ENCODE results near the gene KIF22.
A peak's percentile ranks its signal among the peaks of the same experiment; 100 is the strongest.
"Not testable (repeated sequence)": the region's sequence is repeated elsewhere in the genome, so short reads cannot be mapped to it uniquely, and the experiment has no call there.

The KIF22 gene

DNA sequence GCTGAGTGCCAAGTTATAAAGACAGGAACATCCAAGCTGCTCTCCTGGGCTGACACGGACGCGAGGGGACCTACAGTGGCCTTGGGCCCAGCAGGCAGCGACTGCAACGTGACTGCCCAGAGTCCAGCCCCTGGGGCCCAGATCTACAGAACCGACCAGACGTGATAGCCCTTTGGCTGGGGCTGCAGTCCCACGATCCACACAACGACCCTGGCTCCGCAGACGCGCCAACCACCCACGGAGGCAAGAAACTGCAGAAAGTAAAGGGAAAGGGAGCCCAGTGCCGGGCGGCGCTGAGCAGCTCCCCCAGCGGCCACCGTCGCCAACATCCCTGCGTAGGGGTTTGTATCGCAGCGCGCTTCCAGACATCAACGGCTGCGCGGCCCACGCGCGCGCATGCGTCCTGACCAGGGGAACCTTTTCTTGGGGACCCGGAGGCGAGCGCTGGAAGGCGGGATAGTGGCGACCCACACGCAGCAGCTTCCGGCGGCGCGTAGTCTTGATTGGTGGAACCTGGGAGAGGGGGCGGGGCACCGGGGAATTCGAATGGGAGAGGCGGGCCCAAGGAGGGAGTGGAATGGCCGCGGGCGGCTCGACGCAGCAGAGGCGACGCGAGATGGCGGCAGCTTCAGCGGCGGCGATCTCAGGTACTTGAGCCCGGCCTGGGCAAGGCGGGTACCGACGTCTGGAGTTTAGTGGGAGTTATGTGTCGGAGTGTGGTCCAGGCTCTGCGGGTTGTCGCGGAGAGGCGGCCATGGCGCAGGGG is at the start of gene KIF22:
Gene KIF22 (plus strand): TSS at position 569 of the 766 bp plus-strand sequence. CDS start 9 bp downstream, at position 578.
- peak; percentile 97 for DNase-seq

DNA sequence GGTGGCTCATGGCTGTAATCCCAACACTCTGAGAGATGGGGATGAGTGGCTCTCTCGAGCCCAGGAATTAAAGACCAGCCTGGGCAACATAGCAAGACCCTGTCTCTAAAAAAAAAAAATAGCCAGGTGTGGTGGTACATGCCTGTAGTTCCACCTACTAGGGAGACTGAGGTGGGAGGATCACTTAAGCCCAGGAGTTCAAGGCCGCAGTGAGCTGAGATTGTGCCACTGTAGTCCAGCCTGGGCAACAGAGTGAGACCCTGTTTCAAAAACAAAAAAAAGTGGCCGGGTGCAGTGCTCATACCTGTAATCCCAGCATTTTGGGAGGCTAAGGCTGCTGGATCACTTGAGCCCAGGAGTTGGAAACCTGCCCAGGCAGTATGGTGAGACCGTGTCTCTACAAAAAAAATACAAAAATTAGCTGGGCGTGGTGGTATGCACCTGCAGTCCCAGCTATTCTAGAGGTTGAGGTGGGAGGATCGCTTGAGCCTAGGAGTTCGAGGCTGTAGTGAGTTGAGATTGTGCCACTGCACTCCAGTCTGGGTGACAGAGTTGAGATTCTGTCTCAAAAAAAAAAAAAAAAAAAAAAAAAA is 47.8 kb upstream of the KIF22 start:
- DNase-seq, result no peak

DNA sequence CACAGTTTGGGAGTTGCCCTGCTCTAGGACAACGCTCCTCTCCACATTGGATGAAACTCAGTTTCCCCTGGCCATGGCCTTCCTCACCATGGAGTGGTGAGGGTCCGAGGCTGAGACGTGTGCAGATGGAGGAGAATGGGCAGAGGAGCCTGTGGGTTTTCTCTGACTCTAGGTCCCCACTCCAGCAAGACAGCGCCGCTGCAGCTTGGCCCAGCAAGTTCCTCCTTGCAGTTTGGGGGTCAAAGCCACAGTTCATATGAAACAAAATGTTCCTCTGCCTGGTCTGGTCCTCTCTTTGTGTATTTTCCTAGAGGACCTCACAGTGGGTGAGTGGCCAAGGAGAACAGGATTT is 47.1 kb upstream of the KIF22 start:
- no peak for DNase-seq

DNA sequence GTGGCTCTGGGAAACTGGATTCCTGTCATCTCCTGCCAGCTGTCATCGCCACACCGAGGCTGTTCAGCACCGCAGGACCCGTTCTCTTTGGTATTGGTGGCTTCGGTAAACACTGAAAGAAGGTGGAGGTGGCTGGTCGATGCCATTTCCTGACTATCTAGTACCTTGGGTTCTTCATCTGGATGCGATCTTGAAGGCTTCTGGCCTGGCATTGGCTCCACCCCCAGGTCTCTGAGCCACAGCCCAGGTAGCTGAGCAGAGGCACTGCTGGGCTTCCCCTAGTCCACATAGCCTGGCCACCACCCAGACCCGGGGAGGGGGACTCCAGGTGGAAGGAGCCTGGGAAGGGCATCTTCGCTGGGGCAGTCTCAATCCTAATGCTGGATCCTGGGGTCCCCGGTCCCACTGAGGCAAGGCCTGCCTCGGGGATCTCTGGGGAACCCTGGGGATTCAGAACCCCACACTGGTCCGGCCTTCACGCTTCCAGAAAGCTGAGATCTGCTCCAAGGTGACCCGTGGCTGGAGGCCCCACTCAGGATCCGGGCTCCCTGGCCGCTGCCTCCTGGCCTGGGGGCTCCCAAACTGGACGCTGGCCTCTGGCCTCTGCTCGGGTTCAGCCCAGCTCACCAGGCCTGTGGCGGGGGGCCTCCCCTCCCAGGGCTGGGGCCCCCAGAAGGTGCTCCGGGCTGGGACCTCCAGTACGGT is 46.6 kb upstream of the KIF22 start:
- DNase-seq, result no peak

DNA sequence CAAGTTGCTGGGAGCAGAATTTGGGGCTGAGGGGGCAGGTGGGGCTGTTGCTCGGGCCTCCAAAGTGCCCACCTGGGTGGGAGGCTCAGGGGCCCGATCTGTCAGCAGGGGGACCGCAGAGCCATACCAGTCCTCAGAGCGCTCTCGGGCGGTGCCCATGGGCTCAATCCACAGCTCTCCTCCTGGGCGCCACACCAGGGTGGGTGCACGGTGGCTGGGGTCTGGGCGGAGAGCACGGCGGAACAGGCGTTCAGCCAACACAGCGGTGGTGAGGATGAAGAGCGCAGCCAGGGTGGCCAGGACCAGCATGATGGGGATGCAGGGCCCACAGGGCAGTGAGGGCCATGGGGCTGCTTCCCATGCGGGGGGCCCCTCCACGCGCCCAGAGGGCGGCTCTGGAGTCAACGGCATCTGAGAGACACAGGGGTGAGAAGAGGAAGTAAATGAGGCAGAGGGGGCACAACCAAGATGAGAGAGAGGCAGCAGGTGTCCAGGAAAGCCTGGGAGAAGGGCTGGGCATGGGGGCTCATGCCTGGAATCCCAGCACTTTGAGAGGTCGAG is 45.9 kb upstream of the KIF22 start:
- DNase-seq, result no peak

DNA sequence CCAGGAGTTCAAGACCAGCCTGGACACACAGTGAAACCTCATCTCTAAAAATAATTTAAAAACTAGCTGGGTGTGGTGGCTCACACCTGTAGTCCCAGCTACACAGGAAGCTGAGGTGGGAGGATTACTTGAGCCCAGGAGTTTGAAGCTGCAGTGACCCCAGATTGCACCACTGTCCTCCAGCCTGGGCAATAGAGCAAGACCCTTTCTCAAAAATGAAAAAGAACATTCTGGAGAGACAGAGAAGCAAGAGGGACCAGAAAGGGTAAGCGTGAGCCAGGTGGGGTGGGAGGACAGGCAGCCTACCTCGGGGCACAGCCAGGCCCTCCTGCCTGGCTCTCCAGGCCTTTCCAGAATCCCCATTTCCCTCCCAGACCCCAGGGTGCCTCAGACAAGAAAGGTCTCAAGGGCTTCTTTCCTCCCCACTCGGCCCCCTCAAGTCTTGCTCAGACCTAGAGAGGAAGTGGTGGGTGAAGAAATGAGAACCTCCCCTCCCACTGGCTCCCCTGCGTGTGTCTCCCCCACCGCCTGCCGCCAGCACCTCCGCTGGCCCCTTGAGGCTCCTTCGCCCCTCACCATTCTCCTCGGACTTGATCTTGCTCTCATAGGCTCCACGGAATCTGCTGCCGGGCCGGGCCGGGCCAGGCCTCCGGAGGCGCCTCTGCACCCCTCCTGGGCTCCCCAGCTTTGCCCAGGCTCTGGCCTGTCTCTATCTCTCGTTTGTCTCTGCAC is 45.3 kb upstream of the KIF22 start:
- no peak for DNase-seq

DNA sequence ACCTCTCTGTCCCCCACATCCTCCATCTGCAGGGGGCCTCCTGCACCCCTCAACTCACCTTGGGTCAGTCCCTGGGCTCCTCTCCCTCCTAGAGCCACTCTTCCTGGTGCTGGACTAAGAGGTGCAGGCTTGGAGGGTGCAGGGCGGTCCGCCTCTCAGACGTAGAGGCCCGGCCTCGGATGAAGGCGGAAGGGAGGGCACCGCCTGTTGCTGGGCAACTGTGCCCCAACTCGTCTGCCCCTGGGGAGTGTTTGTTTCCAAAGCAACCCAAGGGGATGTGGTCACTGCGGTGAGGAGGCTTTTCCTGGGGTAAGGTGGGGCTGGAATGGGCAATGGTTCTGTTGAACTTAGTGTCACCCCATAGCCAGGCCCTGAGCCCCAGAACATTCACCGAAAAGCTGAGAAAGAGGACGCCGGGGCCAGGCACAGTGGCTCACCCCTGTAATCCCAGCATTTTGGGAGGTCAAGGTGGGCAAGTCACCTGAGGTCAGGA is 44.7 kb upstream of the KIF22 start, which contains the start of gene C16orf54:
Gene C16orf54 (minus strand): TSS at position 138 of the 493 bp plus-strand sequence. CDS start 1,039 bp downstream, outside the sequence.
- no peak for DNase-seq

DNA sequence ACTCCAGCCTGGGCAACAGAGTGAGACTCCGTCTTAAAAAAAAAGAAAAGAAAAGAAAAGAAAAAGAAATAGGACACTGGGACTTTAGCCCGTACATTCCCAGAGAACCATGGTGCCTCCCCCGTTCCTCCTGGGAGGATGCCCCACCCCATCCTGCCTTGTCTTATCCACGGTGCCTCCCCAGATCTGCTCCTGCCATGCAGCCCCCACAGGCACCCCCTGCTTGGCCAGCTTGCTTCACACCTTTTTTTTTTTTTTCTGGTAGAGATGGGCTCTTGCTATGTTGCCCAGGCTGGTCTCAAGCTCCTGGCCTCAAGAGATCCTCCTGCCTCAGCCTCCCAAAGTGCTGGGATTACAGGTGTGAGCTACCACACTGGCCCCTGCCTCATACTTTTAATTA is 44.0 kb upstream of the KIF22 start:
- not testable (repeated sequence) for DNase-seq

DNA sequence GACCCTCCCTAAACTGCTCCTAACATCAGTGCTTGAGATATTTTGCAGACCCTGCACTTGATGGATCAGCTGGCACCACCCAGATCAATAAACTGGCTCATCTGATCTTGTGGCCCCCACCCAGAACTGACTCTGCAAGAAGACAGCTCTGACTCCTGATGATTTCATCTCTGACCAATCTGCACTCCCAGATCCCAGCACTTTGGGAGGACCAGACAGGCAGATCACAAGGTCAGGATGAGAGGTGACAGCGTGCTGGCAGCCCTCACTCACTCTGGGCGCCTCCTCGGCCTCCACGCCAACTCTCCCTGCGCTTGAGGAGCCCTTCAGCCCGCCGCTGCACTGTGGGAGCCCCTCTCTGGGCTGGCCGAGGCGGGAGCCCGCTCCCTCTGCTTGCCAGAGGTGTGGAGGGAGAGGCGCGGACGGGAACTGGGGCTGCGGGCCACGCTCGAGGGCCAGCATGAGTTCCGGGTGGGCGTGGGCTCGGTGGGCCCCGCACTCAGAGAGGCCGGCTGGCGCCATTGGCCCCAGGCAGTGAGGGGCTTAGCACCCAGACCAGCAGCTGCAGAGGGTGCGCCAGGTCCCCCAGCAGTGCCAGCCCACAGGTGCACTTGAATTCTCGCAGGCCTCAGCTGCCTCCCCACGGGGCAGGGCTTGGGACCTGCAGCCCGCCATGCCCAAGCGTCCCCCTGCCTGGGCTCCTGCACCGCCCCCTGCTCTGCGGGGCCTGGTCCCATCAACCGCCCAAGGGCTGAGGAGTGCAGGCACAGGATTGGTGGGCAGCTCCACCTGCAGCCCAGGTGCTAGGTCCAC is 42.4 kb upstream of the KIF22 start:
- DNase-seq, result no peak

DNA sequence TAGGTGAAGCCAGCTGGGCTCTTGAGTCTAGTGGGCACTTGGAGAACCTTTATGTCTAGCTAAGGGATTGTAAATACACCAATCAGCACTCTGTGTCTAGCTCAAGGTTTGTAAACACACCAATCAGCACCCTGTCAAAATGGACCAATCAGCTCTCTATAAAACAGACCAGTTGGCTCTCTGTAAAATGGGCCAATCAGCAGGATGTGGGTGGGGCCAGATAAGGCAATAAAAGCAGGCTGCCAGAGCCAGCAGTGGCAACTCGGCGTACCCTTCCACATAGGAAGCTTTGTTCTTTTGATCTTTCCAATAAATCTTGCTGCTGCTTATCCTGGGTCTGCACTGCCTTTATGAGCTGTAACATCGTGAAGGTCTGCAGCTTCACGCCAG is 41.8 kb upstream of the KIF22 start:
- not testable (repeated sequence) for DNase-seq

DNA sequence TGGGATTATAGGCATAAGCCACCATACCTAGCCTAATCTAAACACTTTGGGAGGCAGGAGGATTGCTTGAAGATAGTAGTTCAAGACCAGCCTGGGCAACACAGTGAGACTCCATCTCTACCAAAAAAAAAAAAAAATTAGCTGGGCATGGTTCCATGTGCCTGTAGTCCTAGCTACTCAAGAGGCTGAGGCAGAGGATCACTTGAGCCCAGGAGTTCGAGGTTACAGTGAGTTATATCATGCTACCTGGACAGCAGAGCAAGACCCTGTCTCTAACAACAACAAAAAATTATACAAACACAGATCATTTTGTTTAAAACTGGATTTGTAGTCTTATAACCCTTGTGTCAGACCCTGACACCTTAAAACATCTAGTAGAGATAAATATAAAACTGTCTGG is 37.0 kb upstream of the KIF22 start:
- DNase-seq, result no peak

DNA sequence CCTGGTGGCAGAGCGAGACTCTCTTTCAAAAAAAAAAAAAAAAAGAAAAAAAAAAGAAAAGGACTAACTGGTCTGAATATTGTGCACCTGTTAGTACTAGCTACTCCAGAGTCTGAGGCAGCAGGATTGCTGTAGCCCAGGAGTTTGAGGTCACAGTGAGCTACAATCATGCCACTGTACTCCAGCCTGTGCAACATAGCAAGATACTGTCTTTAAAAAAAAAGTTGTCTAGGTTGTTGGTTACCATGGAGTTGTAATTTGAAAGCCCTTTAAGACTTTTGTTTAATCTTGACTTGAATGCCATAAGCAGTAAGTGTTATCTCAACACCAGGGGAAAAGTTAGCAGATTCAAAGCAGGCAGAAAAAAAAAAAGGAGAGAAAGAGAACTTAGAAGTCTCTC is 33.9 kb upstream of the KIF22 start:
- DNase-seq, result no peak

DNA sequence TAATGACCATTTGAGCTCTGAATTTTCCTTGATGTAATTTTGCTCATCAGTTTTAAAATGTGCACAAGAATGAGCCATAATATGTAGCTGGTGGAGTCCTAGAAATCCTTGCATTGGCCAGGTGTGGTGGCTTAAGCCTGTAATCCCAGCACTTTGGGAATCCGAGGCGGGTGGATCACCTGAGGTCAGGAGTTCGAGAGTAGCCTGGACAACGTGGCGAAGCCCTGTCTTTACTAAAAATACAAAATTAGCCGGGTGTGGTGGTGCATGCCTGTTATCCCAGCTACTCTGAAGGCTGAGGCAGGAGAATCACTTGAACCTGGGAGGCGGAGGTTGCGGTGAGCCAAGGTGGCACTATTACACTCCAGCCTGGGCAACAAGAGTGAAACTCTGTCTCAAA is 33.5 kb upstream of the KIF22 start:
- not testable (repeated sequence) for DNase-seq

DNA sequence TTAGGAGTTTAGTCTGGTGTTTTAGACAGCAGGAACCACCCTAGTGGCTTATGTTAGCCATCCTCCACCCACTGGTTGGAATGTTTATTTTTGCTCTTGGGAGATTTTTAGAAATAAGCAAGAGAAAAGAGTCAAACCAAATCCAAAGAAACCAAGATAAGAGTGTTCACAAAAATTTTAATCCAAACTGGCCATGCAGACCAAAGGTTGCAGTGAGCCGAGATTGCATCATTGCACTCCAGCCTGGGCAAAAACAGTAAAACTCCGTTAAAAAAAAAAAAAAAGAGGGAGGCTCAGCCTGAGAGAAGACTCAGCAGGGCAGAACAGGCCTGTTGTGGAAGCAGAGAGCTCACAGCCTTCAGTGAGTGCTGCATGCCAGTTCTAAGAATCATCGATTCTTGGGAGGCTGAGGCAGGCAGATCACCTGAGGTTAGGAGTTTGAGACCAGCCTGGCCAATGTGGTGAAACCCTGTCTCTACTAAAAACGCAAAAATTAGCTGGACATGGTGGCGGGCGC is 32.5 kb upstream of the KIF22 start:
- DNase-seq, result no peak

DNA sequence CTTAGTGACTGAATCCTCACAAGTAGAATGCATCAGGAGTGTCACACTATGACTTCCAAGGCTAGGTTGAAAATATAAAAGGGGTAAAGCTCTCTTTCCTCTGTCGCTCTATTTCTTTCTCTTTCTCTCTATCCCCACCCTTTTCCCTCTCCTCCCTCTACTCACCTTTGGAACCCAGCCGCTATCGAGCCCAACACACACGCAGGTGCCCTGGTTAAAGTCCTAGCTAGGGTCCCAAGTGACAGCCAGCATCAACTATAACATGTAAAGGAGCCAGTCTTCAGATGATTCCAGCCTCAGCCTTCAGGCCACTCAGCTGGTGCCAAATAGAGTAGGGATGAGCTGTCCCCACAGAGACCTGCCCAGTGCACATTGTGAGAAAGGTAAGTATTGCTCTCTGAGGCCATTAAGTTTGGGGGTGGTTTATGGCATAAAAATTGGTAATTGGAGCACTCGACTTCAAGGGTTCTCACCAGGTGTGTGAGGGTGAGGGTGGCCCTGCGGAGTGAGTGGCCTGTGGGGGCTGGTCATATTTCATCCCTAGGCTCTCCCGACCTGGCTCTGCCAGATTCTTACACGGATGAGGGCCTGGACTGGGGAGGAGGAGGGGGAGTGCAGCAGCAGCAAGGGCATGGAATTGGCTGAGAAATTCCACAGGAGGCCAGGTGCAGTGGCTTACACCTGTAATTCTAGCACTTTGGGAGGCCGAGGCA is 29.8 kb upstream of the KIF22 start:
- DNase-seq, result peak; percentile 84

DNA sequence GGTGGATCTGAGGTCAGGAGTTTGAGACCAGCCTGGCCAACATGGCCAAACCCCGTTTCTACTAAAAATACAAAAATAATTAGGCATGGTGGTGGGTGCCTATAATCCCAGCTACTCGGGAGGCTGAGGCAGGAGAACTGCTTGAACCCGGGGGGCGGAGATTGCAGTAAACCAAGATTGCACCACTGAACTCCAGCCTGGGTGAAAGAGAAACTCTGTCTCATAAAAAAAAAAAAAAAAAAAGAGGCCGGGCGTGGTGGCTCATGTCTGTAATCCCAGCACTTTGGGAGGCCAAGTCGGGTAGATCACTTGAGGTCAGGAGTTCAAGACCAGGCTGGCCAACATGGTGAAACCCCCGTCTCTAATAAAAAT is 29.3 kb upstream of the KIF22 start:
- not testable (repeated sequence) for DNase-seq

DNA sequence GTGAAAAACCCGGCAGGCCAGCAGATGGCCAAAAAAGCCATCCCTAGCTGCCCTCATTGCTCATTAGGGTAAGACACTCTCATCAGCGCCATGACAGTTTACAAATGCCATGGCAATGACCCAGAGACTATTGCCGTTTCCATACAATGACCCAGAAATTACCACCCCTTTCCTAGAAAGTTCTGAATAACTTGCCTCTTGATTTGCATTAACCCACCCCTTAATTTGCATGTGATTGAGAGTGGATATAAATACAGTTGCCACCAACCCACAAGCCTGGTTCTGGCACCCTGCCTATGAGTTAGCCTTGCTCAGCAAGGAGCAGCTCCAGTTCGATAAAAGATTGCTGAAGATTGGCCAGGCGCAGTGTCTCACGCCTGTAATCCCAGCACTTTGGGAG is 28.7 kb upstream of the KIF22 start:
- DNase-seq, result no peak

DNA sequence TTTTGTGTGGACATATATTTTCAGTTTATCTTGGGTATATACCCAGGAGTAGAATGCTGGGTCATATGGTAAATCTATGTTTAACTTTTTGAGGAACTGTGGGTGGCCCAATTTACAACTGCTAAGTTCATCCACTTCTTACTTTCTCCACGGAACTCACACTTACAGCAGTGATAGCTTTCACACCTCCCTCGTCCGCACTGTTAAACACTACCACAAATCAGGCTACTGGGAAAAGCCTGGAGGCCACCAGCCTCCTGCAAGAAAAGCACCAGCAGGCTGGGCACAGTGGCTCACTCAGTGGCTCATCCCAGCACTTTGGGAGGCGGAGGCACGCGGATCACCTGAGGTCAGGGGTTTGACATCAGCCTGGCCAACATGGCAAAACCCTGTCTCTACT is 27.2 kb upstream of the KIF22 start:
- no peak for DNase-seq

DNA sequence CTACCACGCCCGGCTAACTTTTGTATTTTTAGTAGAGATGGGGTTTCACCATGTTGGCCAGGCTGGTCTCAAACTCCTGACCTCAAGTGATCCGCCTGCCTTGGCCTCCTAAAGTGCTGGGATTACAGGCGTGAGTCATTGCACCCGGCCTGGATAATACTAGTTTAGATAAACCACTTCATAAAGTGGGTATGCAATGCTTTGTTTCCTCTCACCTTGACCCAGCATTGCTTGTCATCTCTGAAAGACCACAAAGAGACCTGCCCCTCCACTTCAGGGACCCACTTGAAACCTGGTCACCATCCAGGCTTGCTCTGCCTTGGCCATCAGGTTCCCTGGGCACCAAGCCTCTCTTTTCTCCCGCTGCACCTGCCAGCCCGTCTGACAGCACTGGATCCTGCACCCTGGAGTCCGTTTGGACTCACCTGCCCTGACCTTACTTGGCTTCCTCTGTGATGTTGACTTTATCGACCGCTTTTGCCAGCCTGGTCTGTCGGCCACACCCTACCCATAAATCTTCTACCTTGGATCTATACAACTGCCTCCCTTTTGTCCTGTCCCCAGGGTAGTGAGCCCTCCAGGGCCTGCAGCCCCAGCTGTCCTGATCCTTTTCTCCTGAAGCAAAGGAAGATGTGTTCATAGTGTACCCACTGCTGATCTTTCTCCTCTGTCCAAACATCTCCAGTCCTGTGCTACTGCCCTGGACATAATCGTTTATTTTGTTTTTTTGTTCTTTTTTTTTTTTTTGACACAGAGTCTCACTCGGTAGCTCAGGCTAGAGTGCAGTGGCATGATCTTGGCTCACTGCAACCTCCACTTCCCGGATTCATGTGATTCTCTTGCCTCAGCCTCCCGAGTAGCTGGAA is 25.2 kb upstream of the KIF22 start:
- DNase-seq, result peak; percentile 66

DNA sequence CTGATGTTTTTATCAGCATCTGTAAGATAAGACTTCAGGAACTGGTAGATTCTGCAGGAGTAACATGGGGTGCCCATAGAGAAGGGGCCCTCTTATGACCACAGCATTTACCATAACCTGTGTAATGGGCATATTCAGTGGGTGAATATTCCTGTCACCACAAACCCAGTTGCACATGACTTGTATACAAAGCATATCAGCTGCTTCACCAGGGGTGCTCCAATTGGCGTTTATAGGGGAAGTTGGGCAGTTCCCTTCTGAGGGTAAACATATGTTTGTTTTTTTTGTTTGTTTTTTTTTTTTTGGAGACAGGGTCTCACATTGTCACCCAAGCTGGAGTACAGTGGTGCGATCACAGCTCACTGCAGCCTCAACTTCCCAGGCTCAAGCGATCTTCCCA is 24.0 kb upstream of the KIF22 start:
- DNase-seq, result no peak
